IPS-NIHi7 (cell line): ENCODE data around the gene OCEL1.

Experiments used
- DNase-seq: peaks from one replicate; pipeline ENCODE4 v3.0.0; 2012; ENCODE audit warnings: mixed read lengths; ENCODE audit errors: extremely low spot score

Gene OCEL1

GRCh38 chr19:17210296-17210695 lies 15.7 kb upstream of the OCEL1 start:
- DNase-seq, result no peak

GRCh38 chr19:17211547-17212446 lies 14.2 kb upstream of the OCEL1 start:
- no peak for DNase-seq

GRCh38 chr19:17213334-17213733 lies 12.7 kb upstream of the OCEL1 start:
- DNase-seq, result no peak

- DNase-seq, result no peak
Observed at GRCh38 chr19:17214508-17215126, 11.4 kb upstream of the OCEL1 start.

DNA sequence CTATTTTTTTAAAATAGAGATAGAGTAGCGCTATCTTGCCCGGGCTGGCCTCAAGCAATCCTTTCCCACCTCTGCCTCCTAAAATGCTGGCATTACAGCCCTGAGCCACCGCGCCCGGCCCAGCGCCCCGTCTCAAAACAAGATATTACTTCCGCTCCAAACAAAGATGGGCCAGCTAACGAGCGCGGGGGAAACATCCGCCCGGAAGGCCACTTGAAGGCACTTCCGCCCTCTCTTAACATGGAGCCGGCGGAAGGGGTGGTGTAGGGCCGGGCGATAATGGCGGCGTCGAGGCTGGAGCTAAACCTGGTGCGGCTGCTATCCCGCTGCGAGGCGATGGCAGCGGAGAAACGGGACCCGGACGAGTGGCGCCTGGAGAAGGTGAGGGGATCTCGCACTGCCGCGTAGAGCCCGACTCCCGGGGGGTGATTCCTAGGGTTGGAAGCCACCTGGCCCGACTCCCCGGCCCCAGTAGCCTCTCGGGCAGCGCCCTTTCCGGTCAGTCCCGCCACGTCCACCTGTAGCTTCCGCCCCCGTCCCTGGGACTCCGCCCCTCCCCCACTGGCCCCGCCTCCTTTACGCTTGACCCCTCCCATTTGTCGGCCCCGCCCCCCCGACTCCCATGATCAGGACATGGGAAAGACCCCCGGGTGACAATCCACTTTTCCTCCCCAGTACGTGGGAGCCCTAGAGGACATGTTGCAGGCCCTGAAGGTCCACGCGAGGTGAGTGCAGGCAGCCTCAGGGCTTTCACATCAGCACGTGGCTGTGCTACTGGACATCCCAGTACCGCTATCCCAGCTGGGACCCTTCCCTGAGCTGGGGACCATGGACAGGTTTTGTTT lies 10.7 kb upstream of the OCEL1 start, which contains the start of gene USE1:
USE1 (plus strand) TSS at position 231 of the 845 bp plus-strand sequence; CDS start at position 280, 49 bp downstream.
- DNase-seq, result peak; percentile 90

DNA sequence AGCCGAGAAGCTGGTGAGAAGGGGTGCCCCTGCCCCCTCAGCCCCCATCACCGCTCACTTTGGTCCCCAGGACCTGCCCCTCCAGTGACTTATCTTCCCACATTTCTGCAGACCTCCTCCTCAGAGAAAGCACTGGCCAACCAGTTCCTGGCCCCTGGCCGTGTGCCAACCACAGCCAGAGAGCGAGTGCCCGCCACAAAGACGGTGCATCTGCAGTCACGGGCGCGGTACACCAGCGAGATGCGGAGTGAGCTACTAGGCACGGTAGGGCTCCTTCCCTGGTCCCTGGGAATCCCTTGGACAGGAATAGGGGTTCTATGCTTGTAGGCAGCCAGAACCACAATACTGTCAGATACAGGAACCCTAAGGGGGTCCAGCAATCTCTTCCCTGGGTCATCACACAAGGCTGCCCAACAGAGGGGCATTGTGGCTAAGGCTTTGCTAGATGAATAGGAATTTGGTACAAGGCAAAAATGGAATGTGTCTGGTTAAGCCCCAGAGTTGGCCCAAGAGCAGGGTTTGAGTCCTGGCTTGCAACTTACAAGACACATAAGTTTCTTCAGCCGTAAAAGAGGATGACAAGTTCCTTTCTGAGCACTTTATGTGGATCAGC lies 9.9 kb upstream of the OCEL1 start:
- DNase-seq, result no peak

- DNase-seq, result no peak
Observed at GRCh38 chr19:17219286-17219685, 6.7 kb upstream of the OCEL1 start.

DNA sequence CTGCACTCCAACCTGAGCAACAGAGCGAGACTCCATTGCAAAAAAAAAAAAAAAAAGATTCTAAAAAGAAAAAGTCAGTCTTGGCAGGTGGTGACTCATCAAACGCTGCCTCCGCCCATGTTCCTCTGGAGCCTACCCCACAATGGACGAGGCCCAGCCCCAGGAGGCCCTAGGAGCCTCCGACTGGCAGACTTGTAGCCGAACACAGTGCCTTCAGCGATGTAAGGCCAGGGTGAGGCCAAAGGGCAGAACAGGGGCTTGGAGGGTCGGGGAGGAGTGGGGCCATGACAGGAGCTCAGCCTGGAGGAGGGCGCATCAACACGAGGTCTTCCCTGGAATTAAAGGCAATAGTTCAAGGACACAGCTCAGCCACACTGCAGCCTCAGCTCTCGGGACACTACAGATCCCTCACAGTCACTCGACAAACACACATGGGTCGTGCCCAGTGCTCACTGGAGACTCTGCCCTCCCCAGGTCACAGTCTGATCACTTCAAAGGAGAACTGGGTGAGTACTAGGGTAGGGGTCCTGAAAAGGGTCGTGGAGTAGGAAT lies 5.7 kb upstream of the OCEL1 start:
- no peak for DNase-seq

DNA sequence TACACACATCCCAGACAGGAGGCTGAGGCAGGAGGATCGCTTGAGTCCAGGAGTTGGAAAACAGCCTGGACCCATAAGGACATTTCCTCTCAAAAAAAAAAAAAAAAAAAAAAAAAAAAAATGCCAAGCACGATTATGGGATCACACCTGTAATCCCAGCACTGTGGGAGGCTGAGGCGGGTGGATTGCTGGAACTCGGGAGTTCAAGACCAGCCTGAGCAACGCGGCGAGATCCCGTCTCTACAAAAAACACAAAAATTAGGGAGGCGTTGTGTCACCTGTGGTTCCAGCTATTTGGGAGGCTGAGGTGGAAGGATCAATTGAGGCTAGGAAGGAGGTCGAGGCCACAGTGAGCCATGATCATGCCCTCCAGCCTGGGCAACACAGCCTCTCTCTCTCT lies 973 bp upstream of the OCEL1 start:
- DNase-seq, result no peak

GRCh38 chr19:17227798-17228367 lies 1.9 kb downstream of the OCEL1 start:
- no peak for DNase-seq

DNA sequence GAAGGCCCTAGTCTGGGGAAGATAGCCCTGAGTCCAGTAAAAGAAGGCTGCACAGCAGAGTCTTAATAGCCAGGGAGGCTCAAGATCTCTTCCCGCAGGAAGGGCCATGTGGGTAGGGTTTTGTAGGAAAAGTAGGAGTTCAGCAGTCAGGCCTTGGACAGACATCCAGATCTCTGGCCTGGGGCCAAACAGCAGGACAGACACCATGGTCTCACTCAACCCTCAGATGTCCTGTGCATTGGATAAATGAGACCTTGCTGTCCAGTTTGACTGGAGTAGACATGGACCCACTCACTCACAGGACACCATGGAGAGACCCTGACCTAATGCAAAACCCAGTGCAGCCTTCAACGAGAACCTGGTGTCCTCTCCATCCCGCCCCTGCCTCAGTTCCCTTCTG lies 3.9 kb downstream of the OCEL1 start:
- no peak for DNase-seq

DNA sequence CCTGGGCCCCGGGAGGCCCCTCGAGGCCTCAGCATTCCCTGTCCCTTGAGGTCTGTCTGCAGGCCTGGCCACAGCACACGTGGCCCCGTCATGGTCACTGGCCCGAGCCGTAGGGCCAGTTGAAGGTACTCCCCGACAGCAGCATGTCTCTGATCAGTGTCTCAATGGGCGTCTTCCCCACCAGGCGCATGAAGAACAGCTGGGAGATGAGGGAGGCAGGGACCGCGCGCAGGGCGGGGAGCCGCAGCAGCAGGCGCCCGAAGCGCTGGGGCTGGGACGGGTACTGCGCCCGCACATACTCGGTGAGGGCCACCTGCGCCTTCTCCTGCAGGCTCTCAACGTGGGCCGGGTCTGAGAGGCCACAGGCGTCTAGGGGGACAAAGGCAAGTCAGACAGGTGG lies 6.2 kb downstream of the OCEL1 start:
- DNase-seq, result no peak

- DNase-seq, result peak; percentile 73
Observed at GRCh38 chr19:17234911-17235299, 8.9 kb downstream of the OCEL1 start.

GRCh38 chr19:17235300-17235970 lies 9.4 kb downstream of the OCEL1 start:
- DNase-seq, result peak; percentile 24

DNA sequence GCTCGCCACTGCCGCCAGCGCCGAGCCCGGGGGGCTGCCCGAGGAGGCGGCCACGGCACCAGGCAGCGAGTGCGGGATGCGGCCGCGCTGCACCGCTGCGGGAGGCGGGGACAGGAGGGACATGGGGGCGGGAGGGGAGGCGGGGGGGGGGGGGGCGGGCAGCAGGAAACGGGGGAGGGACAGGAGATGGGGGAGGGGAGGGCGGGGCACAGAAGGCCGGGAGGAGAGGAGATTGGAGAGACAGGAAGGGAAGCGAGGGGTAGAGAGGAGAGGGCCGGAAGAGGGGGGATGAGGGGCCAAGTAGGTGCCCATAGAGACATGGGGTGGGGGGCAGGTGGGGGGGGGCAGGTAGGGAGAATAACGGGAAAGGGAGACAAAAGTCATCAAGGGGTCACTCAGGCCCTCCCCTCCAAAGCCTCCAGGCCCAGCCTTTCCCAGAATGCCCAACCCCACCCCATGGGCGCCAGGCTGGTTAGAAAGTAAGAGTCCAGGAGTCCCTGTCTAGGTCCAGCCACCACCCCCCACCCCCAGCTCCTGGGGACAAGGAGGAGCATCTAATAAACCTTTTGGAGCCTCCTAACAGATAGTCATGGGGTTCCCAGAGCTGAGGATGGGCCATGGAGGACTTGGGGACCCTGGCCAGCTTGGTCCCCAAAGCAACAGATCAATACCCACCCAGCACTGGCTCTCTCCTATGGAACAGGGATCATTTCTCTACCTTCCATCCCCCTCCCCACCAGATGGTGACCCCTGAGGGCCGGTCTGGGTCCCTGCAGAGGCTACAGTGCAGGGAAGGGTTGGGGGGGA lies 10.1 kb downstream of the OCEL1 start:
- peak; percentile 68 for DNase-seq

DNA sequence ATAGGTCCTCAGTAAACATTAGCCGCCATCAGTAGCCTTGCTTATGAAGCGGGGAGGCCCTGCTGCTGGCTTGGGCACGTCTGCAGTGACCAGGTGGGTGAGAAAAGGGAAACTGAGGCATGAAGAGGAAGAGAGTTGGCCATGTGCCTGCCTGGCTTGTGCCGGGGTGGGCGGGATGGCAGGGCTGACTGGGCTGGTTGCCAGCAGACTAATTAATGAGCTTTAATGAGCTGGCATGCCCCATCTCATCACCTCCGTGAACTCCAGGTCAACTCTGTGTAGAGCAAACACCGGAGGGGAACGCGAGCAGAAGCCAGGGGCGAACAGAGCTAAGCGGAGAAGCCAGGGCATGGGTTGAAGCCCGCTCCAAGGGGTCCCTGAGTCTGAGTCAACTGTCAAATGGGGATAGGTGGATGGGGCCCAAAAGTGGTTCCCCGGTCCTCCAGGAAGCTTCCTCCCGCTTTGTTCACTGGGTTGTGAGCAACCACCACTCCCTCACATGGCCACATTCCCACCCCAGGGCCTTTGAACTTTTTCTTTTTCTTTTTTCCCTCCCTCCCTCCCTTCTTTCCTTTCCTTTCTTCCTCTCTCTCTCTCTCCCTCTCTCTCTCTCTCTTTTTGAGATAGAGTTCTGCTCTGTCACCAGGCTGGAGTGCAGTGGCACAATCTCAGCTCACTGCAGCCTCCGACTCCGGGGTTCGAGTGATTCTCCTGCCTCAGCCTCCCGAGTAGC lies 11.0 kb downstream of the OCEL1 start:
- DNase-seq, result no peak

DNA sequence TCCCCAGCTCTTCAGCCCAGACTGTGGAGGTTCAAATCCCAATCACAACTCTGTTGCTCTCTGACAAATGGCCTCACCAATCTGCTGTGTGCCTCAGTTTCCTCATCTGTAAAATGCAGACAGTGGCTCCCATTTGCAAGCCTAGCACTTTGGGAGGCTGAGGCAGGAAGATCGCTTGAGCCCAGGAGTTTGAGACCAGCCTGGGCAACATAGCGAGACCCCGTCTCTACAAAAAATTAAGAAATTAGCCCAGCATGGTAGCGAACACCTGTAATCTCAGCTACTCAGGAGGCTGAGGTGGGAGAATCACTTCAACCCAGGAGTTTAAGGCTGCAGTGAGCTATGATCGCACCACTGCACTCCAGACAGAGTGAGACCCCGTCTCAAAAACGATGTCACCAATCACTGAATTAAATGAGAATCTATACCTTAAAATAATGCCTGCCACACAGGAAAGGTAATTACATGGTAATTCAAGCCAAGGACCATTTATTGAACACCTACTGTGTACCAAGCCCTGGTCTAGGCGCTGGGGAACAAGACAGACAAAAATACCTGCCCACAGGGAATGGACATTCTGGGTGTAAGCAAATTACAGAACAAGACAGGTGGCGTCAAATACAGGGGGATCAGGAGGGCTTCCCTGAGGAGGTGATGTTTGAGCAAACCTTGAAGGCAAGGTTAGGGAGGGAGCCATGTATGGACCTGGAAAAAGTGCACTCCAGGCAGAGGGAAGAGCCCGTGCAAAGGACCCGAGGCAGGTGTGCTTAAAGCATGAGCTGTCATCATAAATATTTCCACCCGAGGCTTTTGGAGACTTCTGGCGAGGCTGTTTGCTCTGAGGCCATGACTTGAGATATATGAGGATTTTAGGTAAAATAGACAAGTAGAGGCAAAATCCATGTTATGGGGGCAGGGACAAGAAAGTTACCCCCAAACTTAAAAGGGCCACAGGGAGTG lies 12.0 kb downstream of the OCEL1 start:
- DNase-seq, result no peak
